Colonic mucosa (tissue), 4 donors: ENCODE data around the gene PRDM1. TPM values are rescaled to one million over a fixed set of nuclear protein-coding genes. Genes with fewer than 3 reads are reported as not detected.

Experiments
- DNase-seq: peaks from one replicate; pipeline ENCODE4 v3.0.0-alpha.2; 2020
- H3K27ac ChIP-seq: fragments of 200-600 bp; one replicate; pipeline ENCODE4 v1.8.0; 2021
- H3K27me3 ChIP-seq: fragments of 200-600 bp; one replicate; pipeline ENCODE4 v1.8.0; 2021
- H3K36me3 ChIP-seq: fragments of 200-600 bp; one replicate; pipeline ENCODE4 v1.8.0; 2021
- H3K4me1 ChIP-seq: fragments of 200-600 bp; one replicate; pipeline ENCODE4 v1.8.0; 2021; ENCODE audit warnings: mild to moderate bottlenecking
- H3K4me3 ChIP-seq: fragments of 200-600 bp; one replicate; pipeline ENCODE4 v1.8.0; 2021
- H3K9ac ChIP-seq, 2 donors: one replicate each; pipeline ENCODE4 v1.7.0; 2013; ENCODE audit warnings: control low read depth in 2 of 2, low read depth in 2 of 2, low read length in 2 of 2
- H3K9me3 ChIP-seq: fragments of 200-600 bp; one replicate; pipeline ENCODE4 v1.8.0; 2021
- CTCF ChIP-seq: fragments of 200-600 bp; IDR thresholded peaks from one replicate; pipeline ENCODE4 v1.8.0; 2022; ENCODE audit warnings: antibody characterized with exemption, mild to moderate bottlenecking
- intact Hi-C: fragments of 100-400 bp; cut with DNase I; formaldehyde crosslinking; loops from one replicate; pipeline ENCODE4 v1.14.1; 2022
- total RNA-seq, 2 donors: library from RNA; stranded (reverse); fragmentation: NEBNext Ultra II Directional in 1 of 2; extraction: Animal tissue kit (Norgen Biotek cat#: 25700) in 1 of 2; gene quantifications; one replicate each; pipeline ENCODE4 v1.2.1, GENCODE V29; 2021
- donor health status: healthy.
- donor health status: DM: no; HTN: no; CAD: no.
- donor health status: DM: no; HTN: no; CAD: no.

PRDM1 gene
- total RNA-seq, 2 donors from 2014 or later, result 7.2 to 17.6 TPM

GRCh38 chr6:106110164-106110826 is 24.2 kb downstream of the PRDM1 start:
- peaks cover 5% of the 10 kb centered on the region for H3K4me1 ChIP-seq
- no peaks in the 10 kb centered on the region for H3K36me3 ChIP-seq
- H3K4me3 ChIP-seq, result no peak overlapping the region
- H3K27ac ChIP-seq, result no peak overlapping the region
- no peak overlapping the region for H3K9ac ChIP-seq
- no peak for TF ChIP-seq CTCF
- H3K9me3 ChIP-seq, result no peaks in the 10 kb centered on the region
- DNase-seq, result peak; percentile 79
- intact Hi-C loops, result no loop called here
- H3K27me3 ChIP-seq, result no peaks in the 10 kb centered on the region

- Histone ChIP-seq H3K9ac (no peak overlapping the region), H3K27ac (no peak overlapping the region), H3K4me3 (no peak overlapping the region), H3K9me3 (no peaks in the 10 kb centered on the region), H3K36me3 (no peaks in the 10 kb centered on the region), H3K27me3 (no peaks in the 10 kb centered on the region), H3K4me1 (peaks cover 5% of the 10 kb centered on the region)
- no peak for TF ChIP-seq CTCF
- no peak for DNase-seq
- intact Hi-C loops, result no loop called here
These were observed 26.3 kb downstream of the PRDM1 start for GRCh38 chr6:106112433-106112832.

GRCh38 chr6:106113256-106113959 is 27.3 kb downstream of the PRDM1 start:
- Histone ChIP-seq H3K27me3 (no peaks in the 10 kb centered on the region), H3K36me3 (no peaks in the 10 kb centered on the region), H3K4me1 (peaks cover 5% of the 10 kb centered on the region), H3K9me3 (no peaks in the 10 kb centered on the region), H3K9ac (no peak overlapping the region), H3K4me3 (no peak overlapping the region), H3K27ac (no peak overlapping the region)
- intact Hi-C loops, result no loop called here
- DNase-seq, result no peak
- TF ChIP-seq CTCF, result no peak

GRCh38 chr6:106114492-106114891 is 28.4 kb downstream of the PRDM1 start:
- no peaks in the 10 kb centered on the region for H3K27me3 ChIP-seq
- no peak for DNase-seq
- TF ChIP-seq CTCF, result no peak
- H3K36me3 ChIP-seq, result no peaks in the 10 kb centered on the region
- H3K4me1 ChIP-seq, result peaks cover 3% of the 10 kb centered on the region
- H3K4me3 ChIP-seq, result no peak overlapping the region
- intact Hi-C loops, result no loop called here
- H3K9me3 ChIP-seq, result no peaks in the 10 kb centered on the region
- no peak overlapping the region for H3K9ac ChIP-seq
- no peak overlapping the region for H3K27ac ChIP-seq

- H3K4me3 ChIP-seq, result no peak overlapping the region
These were observed 29.1 kb downstream of the PRDM1 start for GRCh38 chr6:106115286-106115685.

More at GRCh38 chr6:106115286-106115685, 29.1 kb downstream of the PRDM1 start:
- DNase-seq, result no peak
- no peaks in the 10 kb centered on the region for H3K9me3 ChIP-seq
- no peaks in the 10 kb centered on the region for H3K4me1 ChIP-seq
- intact Hi-C loops, result no loop called here
- no peak for TF ChIP-seq CTCF
- H3K9ac ChIP-seq, result no peak overlapping the region
- H3K27me3 ChIP-seq, result no peaks in the 10 kb centered on the region
- H3K36me3 ChIP-seq, result no peaks in the 10 kb centered on the region
- H3K27ac ChIP-seq, result no peak overlapping the region
